22Rv1 (cell line): ENCODE measurements around the gene DEPDC1.

Experiments
- ZFX ChIP-seq: fragments of 450-650 bp; IDR thresholded peaks from 2 replicates; pipeline ENCODE4 v1.6.1; 2017; ENCODE audit warnings: antibody characterized with exemption, borderline replicate concordance
- TF ChIP-seq, protein P1 (sequence below): fragments of 450-650 bp; IDR thresholded peaks from 2 replicates; pipeline ENCODE4 v1.5.1; 2017; ENCODE audit warnings: mild to moderate bottlenecking

DNA sequence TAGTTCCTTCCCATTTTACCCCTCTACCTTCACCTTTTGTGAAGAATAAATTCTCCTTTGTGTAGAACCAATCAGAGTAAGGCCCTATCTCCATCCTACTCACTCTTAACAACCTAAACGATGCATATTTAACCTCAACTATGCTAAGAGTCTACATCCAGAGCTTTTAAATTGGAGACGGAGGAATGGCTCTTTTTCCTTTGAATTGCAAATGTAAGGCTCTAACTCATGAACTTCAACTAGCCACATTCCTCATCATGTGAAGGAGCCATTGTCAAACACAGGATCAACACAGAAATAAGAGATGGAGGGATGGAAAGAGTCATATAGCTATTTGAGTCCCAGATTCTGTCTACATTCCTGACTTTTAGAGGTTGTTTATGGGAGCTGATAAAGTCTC is 18.2 kb downstream of the DEPDC1 start:
- TF ChIP-seq, protein P1, sequence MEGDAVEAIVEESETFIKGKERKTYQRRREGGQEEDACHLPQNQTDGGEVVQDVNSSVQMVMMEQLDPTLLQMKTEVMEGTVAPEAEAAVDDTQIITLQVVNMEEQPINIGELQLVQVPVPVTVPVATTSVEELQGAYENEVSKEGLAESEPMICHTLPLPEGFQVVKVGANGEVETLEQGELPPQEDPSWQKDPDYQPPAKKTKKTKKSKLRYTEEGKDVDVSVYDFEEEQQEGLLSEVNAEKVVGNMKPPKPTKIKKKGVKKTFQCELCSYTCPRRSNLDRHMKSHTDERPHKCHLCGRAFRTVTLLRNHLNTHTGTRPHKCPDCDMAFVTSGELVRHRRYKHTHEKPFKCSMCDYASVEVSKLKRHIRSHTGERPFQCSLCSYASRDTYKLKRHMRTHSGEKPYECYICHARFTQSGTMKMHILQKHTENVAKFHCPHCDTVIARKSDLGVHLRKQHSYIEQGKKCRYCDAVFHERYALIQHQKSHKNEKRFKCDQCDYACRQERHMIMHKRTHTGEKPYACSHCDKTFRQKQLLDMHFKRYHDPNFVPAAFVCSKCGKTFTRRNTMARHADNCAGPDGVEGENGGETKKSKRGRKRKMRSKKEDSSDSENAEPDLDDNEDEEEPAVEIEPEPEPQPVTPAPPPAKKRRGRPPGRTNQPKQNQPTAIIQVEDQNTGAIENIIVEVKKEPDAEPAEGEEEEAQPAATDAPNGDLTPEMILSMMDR = no peak
- no peak for TF ChIP-seq ZFX
